A673 (cell line): ENCODE measurements around the gene TNFRSF14. TPM values are rescaled to one million over a fixed set of nuclear protein-coding genes. Genes with fewer than 3 reads are reported as not detected.
A peak's percentile ranks its signal among the peaks of the same experiment; 100 is the strongest.

Experiments used
- BruUV-seq: library from RNA; stranded (reverse); fragments of 400-500 nt; replicated peaks from 2 replicates; lab custom pipeline; 2021; lab: Mats Ljungman, UMichigan
- CTCF ChIA-PET: fragments of 300-600 bp; sonication (Branson Sonifier 250); formaldehyde crosslinking; loops from one replicate; lab custom pipeline; 2022; ENCODE audit warnings: antibody characterized with exemption; lab: Charles Lee
- POLR2A ChIA-PET: fragments of 300-600 bp; sonication (Branson Sonifier 250); formaldehyde crosslinking; loops from one replicate; lab custom pipeline; 2022; ENCODE audit warnings: antibody characterized with exemption; ENCODE audit not compliant: low non-redundant PET; lab: Charles Lee
- DNase-seq: peaks from one replicate; pipeline ENCODE4 v3.0.0-alpha.2; 2015; ENCODE audit warnings: low spot score
- H3K27ac ChIP-seq: fragments of 200-600 bp; sonication (generic); 2 replicates; pipeline ENCODE4 v1.5.1; 2016; ENCODE audit warnings: mixed run types, low read depth, mild to moderate bottlenecking, mixed read lengths, antibody characterized with exemption, low read length; ENCODE audit not compliant: poor library complexity, severe bottlenecking
- H3K27me3 ChIP-seq: fragments of 200-600 bp; sonication (generic); replicated peaks from 2 replicates; pipeline ENCODE4 v1.6.1; 2017; ENCODE audit warnings: mixed run types, low read depth, mild to moderate bottlenecking, mixed read lengths, antibody characterized with exemption, low read length; ENCODE audit not compliant: insufficient read depth, poor library complexity
- H3K36me3 ChIP-seq: fragments of 200-600 bp; sonication (generic); 2 replicates; pipeline ENCODE4 v1.6.1; 2016; ENCODE audit warnings: mixed run types, mild to moderate bottlenecking, mixed read lengths, antibody characterized with exemption, low read length; ENCODE audit not compliant: insufficient read depth, poor library complexity, severe bottlenecking
- H3K4me1 ChIP-seq: fragments of 200-600 bp; sonication (generic); 2 replicates; pipeline ENCODE4 v1.6.1; 2017; ENCODE audit warnings: mixed run types, mild to moderate bottlenecking, mixed read lengths, antibody characterized with exemption, low read length; ENCODE audit not compliant: insufficient read depth, poor library complexity, severe bottlenecking
- H3K4me3 ChIP-seq: fragments of 200-600 bp; sonication (generic); 2 replicates; pipeline ENCODE4 v1.5.1; 2016; ENCODE audit warnings: low read depth, mixed run types, mild to moderate bottlenecking, mixed read lengths, low read length; ENCODE audit not compliant: poor library complexity, severe bottlenecking
- H3K9me3 ChIP-seq: fragments of 200-600 bp; sonication (generic); 2 replicates; pipeline ENCODE4 v1.6.1; 2016; ENCODE audit warnings: mixed run types, low read depth, mild to moderate bottlenecking, mixed read lengths, antibody characterized with exemption, low read length; ENCODE audit not compliant: poor library complexity, severe bottlenecking
- CTCF ChIP-seq: fragments of 300-800, 200-600 bp; sonication (generic); conservative IDR thresholded peaks from 2 replicates; pipeline ENCODE4 v1.5.1; 2017; ENCODE audit warnings: low read depth, mild to moderate bottlenecking, antibody characterized with exemption, low read length, moderate library complexity, mixed read lengths
- EZH2 ChIP-seq: fragments of 200-600 bp; sonication (generic); IDR thresholded peaks from 2 replicates; pipeline ENCODE4 v1.6.1; 2017; ENCODE audit warnings: borderline replicate concordance, low read depth, mild to moderate bottlenecking, mixed read lengths, antibody characterized with exemption, low read length; ENCODE audit not compliant: poor library complexity, severe bottlenecking
- intact Hi-C: fragments of 100-400 bp; cut with micrococcal nuclease; formaldehyde crosslinking; loops from one replicate; pipeline ENCODE4 v1.10.0; 2022; ENCODE audit not compliant: unreplicated experiment
- total RNA-seq: library from RNA; stranded (reverse); gene quantifications from 2 replicates; pipeline ENCODE4 v1.2.3, GENCODE V29; 2021

The TNFRSF14 gene
- total RNA-seq, 1 experiment from 2014 or later = 4.6 TPM

DNA sequence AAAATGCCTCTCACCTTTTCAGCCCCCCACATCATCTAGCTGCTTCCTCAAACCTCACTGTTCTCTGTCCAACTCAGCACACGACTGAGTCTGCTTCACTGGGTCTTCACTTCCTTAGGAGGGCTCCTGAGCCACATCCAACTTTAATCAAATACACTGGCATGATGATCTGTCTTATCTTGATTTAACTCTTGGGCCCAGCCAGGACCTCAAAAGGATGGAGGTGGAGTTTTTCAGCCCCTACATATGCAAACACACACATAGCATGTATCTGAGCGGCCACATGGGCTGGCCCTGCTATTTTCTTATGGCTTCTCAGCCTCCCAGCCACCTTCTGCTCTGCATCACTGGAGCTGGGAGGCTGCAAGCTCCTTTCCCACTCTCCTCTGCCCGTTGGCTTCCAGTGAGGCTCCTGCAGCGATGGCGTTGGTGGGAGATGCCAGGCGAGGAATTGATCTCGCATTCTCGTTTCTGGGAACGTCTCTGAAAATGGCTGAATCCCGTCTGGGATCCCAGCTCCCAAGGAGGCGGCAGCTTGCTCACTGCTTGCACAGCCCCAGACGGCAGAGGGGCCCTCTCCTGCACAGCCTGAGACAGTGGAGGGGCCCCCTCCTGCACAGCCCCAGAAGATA, 28.6 kb downstream of the TNFRSF14 start:
- intact Hi-C loops = no loop called here
- CTCF ChIA-PET = no interaction called here
- H3K4me1 ChIP-seq = peaks cover 7% of the 10 kb centered on the region
- no peaks in the 10 kb centered on the region for H3K9me3 ChIP-seq
- POLR2A ChIA-PET = no interaction called here
- no peak for DNase-seq
- BruUV-seq = no TSS peak
- H3K27me3 ChIP-seq = no peaks in the 10 kb centered on the region
- H3K4me3 ChIP-seq = peak overlapping the region; percentile 65
- H3K36me3 ChIP-seq = no peaks in the 10 kb centered on the region
- H3K27ac ChIP-seq = peak overlapping the region; percentile 90
- TF ChIP-seq EZH2 (no peak), CTCF (no peak)

GRCh38 chr1:2585318-2586092, 29.3 kb downstream of the TNFRSF14 start:
- intact Hi-C loops = no loop called here
- peak; percentile 52 for DNase-seq
- Histone ChIP-seq H3K4me3 (peak overlapping the region; percentile 65), H3K27ac (peak overlapping the region; percentile 90), H3K27me3 (no peaks in the 10 kb centered on the region), H3K4me1 (peaks cover 7% of the 10 kb centered on the region), H3K36me3 (no peaks in the 10 kb centered on the region), H3K9me3 (no peaks in the 10 kb centered on the region)
- CTCF ChIA-PET = no interaction called here
- no TSS peak for BruUV-seq
- POLR2A ChIA-PET = no interaction called here
- no peak for TF ChIP-seq EZH2
- TF ChIP-seq CTCF = no peak

GRCh38 chr1:2586154-2587070, 30.2 kb downstream of the TNFRSF14 start, which contains the start of gene PRXL2B:
TSS of gene PRXL2B (plus strand) at chr1:2586777. CDS start at chr1:2586886, 109 bp downstream.
- Histone ChIP-seq H3K9me3 (no peaks in the 10 kb centered on the region), H3K36me3 (no peaks in the 10 kb centered on the region), H3K4me1 (peaks cover 7% of the 10 kb centered on the region), H3K27me3 (no peaks in the 10 kb centered on the region), H3K4me3 (peak within 1 kb of the TSS; percentile 65), H3K27ac (peak within 1 kb of the TSS; percentile 90)
- CTCF ChIA-PET = no interaction called here
- intact Hi-C loops = no loop called here
- BruUV-seq = no TSS peak
- TF ChIP-seq CTCF (no peak), EZH2 (no peak)
- DNase-seq = peak; percentile 99
- POLR2A ChIA-PET = no interaction called here
